GM12878 (cell line): ENCODE data around the gene CYSLTR1. TPM values are rescaled to one million over a fixed set of nuclear protein-coding genes. Genes with fewer than 3 reads are reported as not detected.
A peak's percentile ranks its signal among the peaks of the same experiment; 100 is the strongest.

Experiments
- ATAC-seq: fragments of 200-7000 bp; cut with Tn5 transposase; 3 replicates; pipeline ENCODE4 v1.9.1; 2020; ENCODE audit warnings: mild to moderate bottlenecking, moderate library complexity
- BruUV-seq: library from RNA; stranded (reverse); fragments of 400-500 nt; replicated peaks from 2 replicates; lab custom pipeline; 2021; lab: Mats Ljungman, UMichigan
- CTCF ChIA-PET: fragments of 300-600 bp; sonication (Branson Sonifier 250); formaldehyde crosslinking; extraction: SDS; loops from one replicate; lab custom pipeline; 2021; ENCODE audit warnings: inconsistent platforms; lab: Yijun Ruan, JAX
- POLR2A ChIA-PET: fragments of 350-600 bp; formaldehyde crosslinking; extraction: SDS; loops from one replicate; lab custom pipeline; 2021; ENCODE audit warnings: inconsistent platforms; lab: Charles Lee
- RAD21 ChIA-PET: fragments of 300-600 bp; sonication (Branson Sonifier 250); formaldehyde crosslinking; loops from one replicate; lab custom pipeline; 2023; ENCODE audit warnings: antibody characterized with exemption; ENCODE audit not compliant: unreplicated experiment; lab: Charles Lee
- SMC1A ChIA-PET: fragments of 300-600 bp; sonication (Branson Sonifier 250); formaldehyde crosslinking; loops from one replicate; lab custom pipeline; 2023; ENCODE audit not compliant: unreplicated experiment, uncharacterized antibody; lab: Charles Lee
- DNase-seq: peaks from one replicate; pipeline ENCODE4 v3.0.0-alpha.2; 2011; ENCODE audit warnings: low read depth, low spot score
- FAIRE-seq: peaks from 3 replicates; lab custom pipeline; 2011; peaks lifted over from hg19 to GRCh38; lab: Jason Lieb, UNC
- H2AFZ ChIP-seq: 2 replicates; pipeline ENCODE4 v1.6.0; 2011; ENCODE audit warnings: low read depth, low read length, control low read depth; ENCODE audit not compliant: control insufficient read depth
- H3K27ac ChIP-seq: 2 replicates; pipeline ENCODE4 v1.5.1; 2011; ENCODE audit warnings: control low read depth; ENCODE audit not compliant: control insufficient read depth, insufficient read depth
- H3K27me3 ChIP-seq, 2 experiments: replicated peaks in 1 of 2; 2 replicates each; pipeline versions ENCODE4 v1.6.0 to v1.6.1; 2011; ENCODE audit warnings: low read length in 1 of 2; ENCODE audit not compliant: control insufficient read depth in 2 of 2, insufficient read depth in 2 of 2
- H3K36me3 ChIP-seq, 2 experiments: 2 replicates each; pipeline ENCODE4 v1.5.1; 2011; ENCODE audit warnings: low read length in 1 of 2; ENCODE audit not compliant: control insufficient read depth in 2 of 2, insufficient read depth in 2 of 2
- H3K4me1 ChIP-seq: 2 replicates; pipeline ENCODE4 v1.6.1; 2011; ENCODE audit warnings: mild to moderate bottlenecking, low read length, moderate library complexity, mixed read lengths; ENCODE audit not compliant: control insufficient read depth, insufficient read depth
- H3K4me2 ChIP-seq: 2 replicates; pipeline ENCODE4 v1.6.0; 2011; ENCODE audit warnings: control low read depth; ENCODE audit not compliant: control insufficient read depth, insufficient read depth
- H3K4me3 ChIP-seq: fragments of 200-600 bp; sonication (generic); 2 replicates; pipeline ENCODE4 v1.5.1; 2016
- H3K79me2 ChIP-seq: 2 replicates; pipeline ENCODE4 v1.6.0; 2011; ENCODE audit warnings: low read length; ENCODE audit not compliant: control insufficient read depth, insufficient read depth
- H3K9ac ChIP-seq: 2 replicates; pipeline ENCODE4 v1.8.0; 2011; ENCODE audit warnings: low read length, control low read depth, mixed read lengths; ENCODE audit not compliant: control insufficient read depth, insufficient read depth
- H3K9me3 ChIP-seq: replicated peaks from 3 replicates; pipeline ENCODE4 v1.5.1; 2011; ENCODE audit warnings: mild to moderate bottlenecking, low read length; ENCODE audit not compliant: control insufficient read depth, insufficient read depth
- H4K20me1 ChIP-seq: 2 replicates; pipeline ENCODE4 v1.6.0; 2011; ENCODE audit not compliant: control insufficient read depth, insufficient read depth
- ASH2L ChIP-seq: fragments of 300-600, 200-600 bp; sonication (generic); IDR thresholded peaks from 2 replicates; pipeline ENCODE4 v1.6.1; 2017; ENCODE audit warnings: low read depth, mild to moderate bottlenecking, borderline replicate concordance
- BACH1 ChIP-seq: fragments of 450-650 bp; IDR thresholded peaks from 2 replicates; pipeline ENCODE4 v1.6.1; 2017; ENCODE audit warnings: mild to moderate bottlenecking, borderline replicate concordance
- IKZF2 ChIP-seq, 2 experiments: fragments of 450-650 bp; IDR thresholded peaks; 2 replicates each; pipeline ENCODE4 v1.6.1; 2017; ENCODE audit warnings: mild to moderate bottlenecking in 2 of 2, moderate library complexity in 2 of 2
- MEF2B ChIP-seq: fragments of 450-650 bp; IDR thresholded peaks from 2 replicates; pipeline ENCODE4 v1.6.1; 2018; ENCODE audit warnings: mild to moderate bottlenecking, moderate library complexity; ENCODE audit not compliant: partially characterized antibody, poor library complexity, severe bottlenecking
- MTA2 ChIP-seq: fragments of 450-650 bp; IDR thresholded peaks from 2 replicates; pipeline ENCODE4 v1.6.1; 2016; ENCODE audit warnings: low read depth, mild to moderate bottlenecking, moderate library complexity
- MYC ChIP-seq: IDR thresholded peaks from 2 replicates; pipeline ENCODE4 v1.6.1; 2011; ENCODE audit warnings: mild to moderate bottlenecking, low read length, moderate library complexity, inconsistent platforms; ENCODE audit not compliant: insufficient read depth, insufficient replicate concordance, insufficient read length, severe bottlenecking
- POLR2AphosphoS2 ChIP-seq: IDR thresholded peaks from 2 replicates; pipeline ENCODE4 v1.6.1; 2011; ENCODE audit warnings: low read depth, mild to moderate bottlenecking, low read length, improper control_type of control experiment, moderate library complexity
- RUNX3 ChIP-seq: IDR thresholded peaks from 2 replicates; pipeline ENCODE4 v1.6.1; 2012; ENCODE audit warnings: low read length, inconsistent platforms
- WGBS: methylation state at CpG from one replicate; pipeline ENCODE4 v1.1.6; 2016; ENCODE audit warnings: low lambda C conversion rate; ENCODE audit not compliant: insufficient replicate concordance, insufficient coverage; ENCODE audit errors: missing lambda C conversion rate; 5-methylcytosine and 5-hydroxymethylcytosine counted together
- in situ Hi-C: fragments of 300-500 bp; cut with MboI; formaldehyde crosslinking; loops from 9 replicates; pipeline ENCODE4 v1.14.3; 2018; ENCODE audit warnings: mixed read lengths
- intact Hi-C: fragments of 100-400 bp; cut with micrococcal nuclease; formaldehyde crosslinking; loops from one replicate; pipeline ENCODE4 v1.14.2; 2022; ENCODE audit not compliant: unreplicated experiment
- polyA plus RNA-seq, 11 experiments: library from polyadenylated mRNA; depleted of rRNA in 4 of 11; unstranded in 6 of 11; stranded (reverse) in 5 of 11; fragments of >200 nt; fragmentation: Nextera tagmentation in 4 of 11; fragmentation: Illumina TruSeq in 1 of 11; extraction: Ambion mirVana in 4 of 11; extraction: Trizol in 1 of 11; gene quantifications; 1 replicate in 1 of 11; 2 replicates in 10 of 11; pipeline versions ENCODE4 v1.2.1 to v1.2.3, GENCODE V29; 2011 to 2016; ENCODE audit warnings: inconsistent platforms in 2 of 11, missing spikeins in 2 of 11, low read depth in 1 of 11
- total RNA-seq, 4 experiments: library from RNA; depleted of rRNA in 3 of 4; stranded (reverse); fragments of >200 nt in 3 of 4; fragmentation: Illumina TruSeq in 1 of 4; extraction: Trizol in 1 of 4; gene quantifications; 2 replicates each; pipeline versions ENCODE4 v1.2.1 to v1.2.3, GENCODE V29; 2013 to 2021
- TF ChIP-seq, protein P1 (sequence below): IDR thresholded peaks from 2 replicates; pipeline ENCODE4 v1.6.1; 2011; ENCODE audit warnings: low read depth, low read length, improper control_type of control experiment, borderline replicate concordance
- TF ChIP-seq, protein P2 (sequence below): fragments of 150-350 bp; IDR thresholded peaks from 2 replicates; pipeline ENCODE4 v1.6.1; 2014; ENCODE audit warnings: mild to moderate bottlenecking, low read depth, low read length

CYSLTR1 gene
- total and polyA plus RNA-seq, 10 of the 15 experiments (the other 5 are each of a cell fraction or from before 2014, with no cell fraction given), result 13.7 to 42.0 (median 24.0) TPM

DNA sequence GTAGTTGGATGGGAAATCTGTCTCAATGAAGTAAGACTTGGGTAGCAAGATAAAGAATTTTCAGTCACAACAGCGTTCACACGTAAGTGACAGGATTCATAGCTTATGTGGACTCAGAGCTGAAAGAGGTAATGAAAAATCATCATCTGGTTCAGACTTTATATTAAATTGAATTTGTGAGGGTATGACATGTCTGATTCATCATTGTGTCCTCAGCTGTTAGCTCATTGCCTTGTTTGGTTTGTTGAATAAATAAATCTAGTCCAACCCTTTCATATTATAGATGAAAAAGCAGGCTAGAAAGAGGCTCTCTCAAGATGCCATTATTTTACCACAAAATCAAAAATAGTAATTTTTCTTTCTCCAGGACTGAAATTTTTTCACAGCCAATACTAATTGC is 2.7 kb upstream of the CYSLTR1 start:
- no peak for DNase-seq
- no peak for FAIRE-seq
- Histone ChIP-seq H3K36me3 (no peaks in the 10 kb centered on the region), H2AFZ (peak overlapping the region; percentile 35; the same call in 1 of the 2 replicates), H3K4me3 (no peak overlapping the region), H3K27me3 (no peaks in the 10 kb centered on the region), H3K9ac (no peak overlapping the region), H4K20me1 (no peaks in the 10 kb centered on the region), H3K27ac (0 out of 2 replicates have a peak overlapping the region, but pooled peaks have one; percentile 26), H3K4me2 (peak overlapping the region; percentile 70; the same call in 1 of the 2 replicates), H3K9me3 (no peaks in the 10 kb centered on the region), H3K4me1 (peaks cover 20% of the 10 kb centered on the region), H3K79me2 (peaks cover 12% of the 10 kb centered on the region)
- intact Hi-C loops (loop anchor here (5.0 kb wide), 1 partner anchor 182 kb away; no protein-coding TSS in a partner anchor), in situ Hi-C loops (no loop called here)
- RAD21 ChIA-PET, result interaction anchor here (1.1 to 1.3 kb wide), 2 partner anchors 9 to 752 kb away, joined by 3 read pairs; no protein-coding TSS in a partner anchor
- ATAC-seq, result no peak
- CTCF ChIA-PET, result no interaction called here
- POLR2A ChIA-PET, result interaction anchor here (1.0 to 1.1 kb wide), 2 partner anchors 8 to 9 kb away, joined by 3 to 4 read pairs; no protein-coding TSS in a partner anchor
- 76% methylated on average over 2 of the region's 2 CpGs for WGBS
- SMC1A ChIA-PET, result interaction anchor here (0.6 to 5.1 kb wide), 5 partner anchors 8 to 425 kb away, joined by 3 to 28 read pairs (median 3); no protein-coding TSS in a partner anchor
- TF ChIP-seq BACH1 (no peak), POLR2AphosphoS2 (no peak), MYC (no peak)
- TF ChIP-seq, protein P1, sequence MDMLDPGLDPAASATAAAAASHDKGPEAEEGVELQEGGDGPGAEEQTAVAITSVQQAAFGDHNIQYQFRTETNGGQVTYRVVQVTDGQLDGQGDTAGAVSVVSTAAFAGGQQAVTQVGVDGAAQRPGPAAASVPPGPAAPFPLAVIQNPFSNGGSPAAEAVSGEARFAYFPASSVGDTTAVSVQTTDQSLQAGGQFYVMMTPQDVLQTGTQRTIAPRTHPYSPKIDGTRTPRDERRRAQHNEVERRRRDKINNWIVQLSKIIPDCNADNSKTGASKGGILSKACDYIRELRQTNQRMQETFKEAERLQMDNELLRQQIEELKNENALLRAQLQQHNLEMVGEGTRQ, result no peak
- BruUV-seq, result no TSS peak

DNA sequence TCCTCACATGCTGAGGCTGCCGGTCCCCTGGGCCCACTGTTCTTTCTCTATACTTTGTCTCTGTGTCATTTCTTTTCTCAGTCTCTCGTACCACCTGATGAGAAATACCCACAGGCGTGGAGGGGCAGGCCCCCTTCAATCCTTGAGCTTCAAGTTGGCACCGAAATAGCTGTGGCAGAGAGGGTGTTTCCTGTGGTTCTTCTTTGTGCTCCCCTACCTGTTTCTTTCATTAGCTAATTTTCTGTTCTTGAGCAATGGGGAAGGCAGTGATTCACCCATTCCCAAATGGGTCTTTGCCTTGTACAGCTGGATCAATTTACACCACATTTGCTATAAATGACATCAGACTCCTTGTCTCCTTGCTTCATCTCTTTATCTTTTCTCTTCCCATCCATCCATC is 2.1 kb upstream of the CYSLTR1 start:
- CTCF ChIA-PET, result no interaction called here
- SMC1A ChIA-PET, result interaction anchor here (1.3 to 5.1 kb wide), 3 partner anchors 7 to 61 kb away, joined by 3 to 28 read pairs (median 4); no protein-coding TSS in a partner anchor
- FAIRE-seq (no peak), DNase-seq (no peak), ATAC-seq (peak; percentile 46)
- H3K36me3 ChIP-seq, result no peaks in the 10 kb centered on the region
- RAD21 ChIA-PET, result interaction anchor here (1.3 kb wide), 1 partner anchor 752 kb away, joined by 3 read pairs; no protein-coding TSS in a partner anchor
- in situ Hi-C loops (no loop called here), intact Hi-C loops (loop anchor here (10.0 kb wide), 2 partner anchors 225 to 625 kb away; partner anchors contain the start of gene PGK1)
- peak overlapping the region; percentile 42; the same call in 1 of the 2 replicates for H3K27ac ChIP-seq
- peak overlapping the region; percentile 70 for H3K4me2 ChIP-seq
- no peaks in the 10 kb centered on the region for H3K27me3 ChIP-seq
- H4K20me1 ChIP-seq, result no peaks in the 10 kb centered on the region
- peak overlapping the region; percentile 55 for H2AFZ ChIP-seq
- no TSS peak for BruUV-seq
- no peak overlapping the region for H3K9ac ChIP-seq
- H3K9me3 ChIP-seq, result no peaks in the 10 kb centered on the region
- POLR2A ChIA-PET, result interaction anchor here (1.0 kb wide), 1 partner anchor 9 kb away, joined by 4 read pairs; no protein-coding TSS in a partner anchor
- TF ChIP-seq, protein P2, sequence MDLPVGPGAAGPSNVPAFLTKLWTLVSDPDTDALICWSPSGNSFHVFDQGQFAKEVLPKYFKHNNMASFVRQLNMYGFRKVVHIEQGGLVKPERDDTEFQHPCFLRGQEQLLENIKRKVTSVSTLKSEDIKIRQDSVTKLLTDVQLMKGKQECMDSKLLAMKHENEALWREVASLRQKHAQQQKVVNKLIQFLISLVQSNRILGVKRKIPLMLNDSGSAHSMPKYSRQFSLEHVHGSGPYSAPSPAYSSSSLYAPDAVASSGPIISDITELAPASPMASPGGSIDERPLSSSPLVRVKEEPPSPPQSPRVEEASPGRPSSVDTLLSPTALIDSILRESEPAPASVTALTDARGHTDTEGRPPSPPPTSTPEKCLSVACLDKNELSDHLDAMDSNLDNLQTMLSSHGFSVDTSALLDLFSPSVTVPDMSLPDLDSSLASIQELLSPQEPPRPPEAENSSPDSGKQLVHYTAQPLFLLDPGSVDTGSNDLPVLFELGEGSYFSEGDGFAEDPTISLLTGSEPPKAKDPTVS, result no peak
- TF ChIP-seq MTA2 (peak; percentile 23; the same call in 1 of the 2 replicates), ASH2L (no peak), IKZF2 (IDR thresholded peaks at IDR 0.05) (0 out of 4 replicates have a peak, but pooled peaks of 1 of the 2 experiments have one; percentile 15), MEF2B (peak; percentile 55), RUNX3 (peak; percentile 37)
- H3K79me2 ChIP-seq, result peaks cover 17% of the 10 kb centered on the region
- H3K4me3 ChIP-seq, result no peak overlapping the region
- peaks cover 20% of the 10 kb centered on the region for H3K4me1 ChIP-seq
- WGBS, result 4% methylated on average over 4 of the region's 4 CpGs
